NOMO-1 treated with dmso at 0.1 percent for 144 hours (cell line): ENCODE results near the gene PDE6H.

ENCODE experiments used
- DNase-seq: peaks from one replicate; lab custom pipeline; 2025; ENCODE audit not compliant: unreplicated experiment; lab: John Stamatoyannopoulos, UW

PDE6H gene

GRCh38 chr12:14999021-14999694, 26.3 kb downstream of the PDE6H start:
- DNase-seq: no peak

DNA sequence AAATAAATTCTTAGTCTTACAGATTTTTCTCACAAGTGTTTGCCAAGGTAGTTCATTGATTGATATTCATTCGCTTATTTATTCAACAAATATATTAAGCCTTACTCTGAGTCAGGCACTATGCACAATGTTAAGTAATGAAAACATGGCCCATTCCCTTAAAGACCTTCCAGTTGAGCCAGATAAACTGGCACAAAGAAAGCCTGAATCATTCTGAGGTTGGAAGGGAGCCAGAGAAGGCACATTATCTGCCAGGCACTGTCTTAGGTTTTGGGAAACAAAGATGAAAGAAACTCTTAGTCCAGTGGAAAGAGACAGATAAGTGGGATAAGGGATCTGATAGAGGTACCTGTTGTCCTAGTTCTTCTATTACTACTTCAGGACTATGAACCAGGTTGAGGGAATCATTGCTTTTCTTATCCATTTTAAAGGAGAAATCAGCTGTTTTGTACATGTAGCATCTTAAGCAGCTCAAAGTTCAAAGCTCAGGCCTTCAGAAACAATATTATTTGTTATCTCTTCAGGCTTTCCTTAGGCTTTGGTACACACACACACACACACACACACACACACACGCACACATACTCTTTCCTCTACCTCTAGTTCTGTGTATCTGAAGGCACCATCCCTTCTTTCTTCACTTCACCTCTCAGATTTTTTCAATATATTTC, 27.0 kb downstream of the PDE6H start:
- no peak for DNase-seq

DNA sequence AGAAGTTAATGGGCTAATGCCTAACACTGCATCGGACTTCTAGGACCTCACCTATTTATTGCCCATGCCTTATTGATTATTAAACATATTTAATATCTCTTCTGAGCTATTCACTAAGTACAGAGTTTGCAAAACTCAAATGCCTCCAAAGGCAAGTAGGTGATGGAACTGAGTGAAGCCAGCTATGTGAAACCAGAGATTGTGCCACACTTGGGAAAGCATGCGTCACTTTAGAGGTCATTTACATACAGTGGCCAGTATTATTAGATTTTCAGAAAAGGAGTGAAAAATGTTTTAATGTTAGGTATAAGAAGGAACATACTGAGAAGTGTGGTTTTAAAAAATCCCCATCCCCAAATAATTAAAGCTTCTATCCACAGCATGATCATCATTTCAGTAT, 27.7 kb downstream of the PDE6H start:
- DNase-seq: no peak

GRCh38 chr12:15001733-15002382, 29.0 kb downstream of the PDE6H start:
- no peak for DNase-seq

- no peak for DNase-seq
Measured at GRCh38 chr12:15004421-15004820, 31.6 kb downstream of the PDE6H start.

GRCh38 chr12:15005064-15005463, 32.2 kb downstream of the PDE6H start:
- DNase-seq: no peak

DNA sequence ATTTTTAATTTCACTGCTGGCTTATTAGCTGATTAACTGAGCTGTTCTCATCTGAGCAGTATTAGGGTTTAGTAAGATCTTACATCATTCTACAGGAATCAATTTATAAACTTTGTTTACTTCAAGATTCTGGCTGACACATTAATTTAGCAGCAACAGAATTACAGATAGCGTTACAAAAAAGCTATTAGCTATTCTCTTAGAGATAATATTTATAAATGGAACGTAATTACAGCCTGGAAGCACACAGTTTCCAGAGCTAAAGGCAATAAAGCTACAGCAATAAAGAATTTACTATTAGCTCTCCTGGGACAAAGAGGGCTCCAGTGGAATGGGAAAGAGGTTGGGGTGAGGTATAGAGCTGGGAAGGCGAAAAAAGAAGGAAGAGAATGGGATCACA, 34.7 kb downstream of the PDE6H start:
- no peak for DNase-seq

DNA sequence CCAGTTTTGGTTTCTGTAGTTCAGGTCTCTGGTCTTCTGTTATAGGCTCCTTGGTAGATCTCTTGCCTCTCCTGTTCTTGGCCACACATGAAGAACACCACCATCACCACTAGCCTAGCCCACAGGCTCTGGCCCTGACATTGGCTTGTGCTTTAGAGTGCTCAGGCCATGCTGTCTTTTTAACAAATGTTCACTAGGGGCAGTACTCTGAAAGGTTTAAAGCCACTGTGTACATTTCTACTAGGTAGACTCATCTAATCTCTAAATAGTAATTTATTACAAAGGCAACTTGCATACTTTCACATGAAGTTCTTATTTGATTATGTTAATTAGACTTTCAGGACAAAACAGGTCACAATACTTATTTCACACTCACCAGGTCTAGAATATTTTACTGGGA, 38.3 kb downstream of the PDE6H start:
- DNase-seq: no peak

DNA sequence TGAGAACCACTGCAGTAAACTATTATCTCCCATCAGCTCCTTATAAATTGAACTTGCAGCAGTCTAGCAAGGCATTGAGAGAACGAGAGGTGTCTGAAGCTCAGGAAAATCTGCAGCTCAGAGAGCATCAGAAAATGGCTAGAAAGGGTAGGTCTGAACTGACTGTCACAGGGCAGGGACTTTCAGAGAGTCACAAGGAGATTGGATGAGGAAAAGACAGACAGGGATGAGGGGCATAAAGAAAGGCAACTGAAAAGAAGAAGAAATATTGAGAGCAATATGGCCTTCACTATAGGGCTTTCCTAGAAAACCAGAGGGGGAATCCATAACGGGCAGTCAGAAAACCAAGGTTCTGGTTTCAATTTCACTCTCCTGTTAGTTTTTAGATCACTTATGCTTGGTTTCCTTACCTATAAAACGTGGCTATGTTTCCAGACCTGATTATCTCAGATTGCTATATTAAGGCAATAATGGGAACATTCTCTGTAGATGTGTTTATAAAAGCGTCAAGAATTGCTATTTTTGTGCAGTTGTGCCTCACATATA, 40.9 kb downstream of the PDE6H start:
- DNase-seq: no peak

DNA sequence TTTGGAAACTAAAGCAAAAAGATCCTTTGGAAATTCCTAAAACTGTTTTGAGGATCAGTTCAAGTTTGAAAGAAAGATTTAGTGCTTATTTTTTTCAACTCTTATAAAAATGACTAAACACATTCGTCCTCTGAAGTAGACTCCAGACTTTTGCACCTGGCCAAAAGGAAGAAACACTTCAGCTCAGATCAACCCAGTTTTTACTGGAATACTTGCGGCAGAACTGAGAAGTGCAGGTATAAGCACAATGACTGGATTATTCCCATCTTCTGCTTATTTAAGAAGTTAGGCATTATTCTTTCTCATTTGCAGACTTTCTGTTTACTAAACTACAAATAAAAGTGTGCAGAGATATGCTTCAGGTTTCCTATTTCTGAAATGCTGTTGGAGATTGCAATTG, 41.9 kb downstream of the PDE6H start:
- DNase-seq: no peak

DNA sequence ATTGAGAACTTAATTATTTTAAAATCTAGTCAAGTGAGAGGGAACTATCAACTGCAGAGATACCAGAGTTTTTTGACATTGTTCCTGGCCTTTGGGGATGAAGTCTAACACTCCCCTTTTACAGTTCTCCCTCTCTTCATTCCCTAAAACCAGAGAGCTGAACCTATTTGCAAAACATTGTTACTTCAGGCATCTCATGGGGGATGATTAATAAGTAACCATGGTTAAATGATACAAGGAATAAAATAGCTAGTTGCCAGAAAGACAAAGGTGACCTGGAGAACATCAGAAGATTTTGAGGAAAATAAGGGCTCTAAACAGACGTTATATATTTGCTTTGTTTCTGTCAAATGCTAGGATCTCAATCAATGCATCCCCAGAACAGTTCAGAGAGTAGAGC, 42.3 kb downstream of the PDE6H start:
- DNase-seq: no peak

DNA sequence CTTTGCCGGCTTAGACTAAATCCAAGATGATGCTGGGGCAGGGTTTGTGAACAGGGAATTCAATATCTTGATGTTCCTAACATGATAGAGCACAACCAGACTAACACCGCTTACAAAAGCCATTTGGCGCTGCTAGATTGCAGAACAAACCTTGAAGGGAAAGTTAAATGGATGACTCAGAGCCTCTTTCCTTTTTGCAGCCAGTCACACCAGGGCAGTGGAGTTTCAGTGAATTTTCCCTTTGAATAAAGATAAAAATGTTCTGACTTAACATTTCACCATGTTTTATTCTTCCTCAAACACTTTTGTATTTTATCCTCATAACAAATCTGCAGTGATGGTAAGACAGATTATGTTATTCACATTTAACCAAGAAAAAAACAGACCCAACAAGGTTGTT, 47.3 kb downstream of the PDE6H start:
- DNase-seq: no peak
